Trophoblast cell (in vitro differentiated cells and primary cell): ENCODE measurements around the gene URB1.
A peak's percentile ranks its signal among the peaks of the same experiment; 100 is the strongest.

Experiments
- DNase-seq, 2 donors: peaks; one replicate each; pipeline ENCODE4 v3.0.0-alpha.2; 2016
- H2AFZ ChIP-seq: 2 replicates; pipeline ENCODE4 v1.6.1; 2013; ENCODE audit warnings: low read length, moderate library complexity, mild to moderate bottlenecking; ENCODE audit not compliant: insufficient read depth, poor library complexity
- H2AK5ac ChIP-seq: 2 replicates; pipeline ENCODE4 v1.6.1; 2013; ENCODE audit warnings: mild to moderate bottlenecking, low read length
- H2BK120ac ChIP-seq: 2 replicates; pipeline ENCODE4 v1.6.1; 2013; ENCODE audit warnings: low read length, mild to moderate bottlenecking, moderate library complexity; ENCODE audit not compliant: insufficient read depth, poor library complexity
- H2BK12ac ChIP-seq: 2 replicates; pipeline ENCODE4 v1.6.1; 2013; ENCODE audit warnings: mild to moderate bottlenecking, low read length, moderate library complexity
- H2BK5ac ChIP-seq: 2 replicates; pipeline ENCODE4 v1.6.1; 2013; ENCODE audit warnings: low read length, low read depth, moderate library complexity, mild to moderate bottlenecking; ENCODE audit not compliant: poor library complexity
- H3K14ac ChIP-seq: 2 replicates; pipeline ENCODE4 v1.6.1; 2013; ENCODE audit warnings: mild to moderate bottlenecking, low read length
- H3K18ac ChIP-seq: 2 replicates; pipeline ENCODE4 v1.6.1; 2013; ENCODE audit warnings: mild to moderate bottlenecking, low read length
- H3K23ac ChIP-seq: 2 replicates; pipeline ENCODE4 v1.6.1; 2013; ENCODE audit warnings: low read length
- H3K27ac ChIP-seq: 2 replicates; pipeline ENCODE4 v1.5.1; 2013; ENCODE audit warnings: low read depth, mild to moderate bottlenecking, inconsistent platforms, low read length, moderate library complexity
- H3K27me3 ChIP-seq: 2 replicates; pipeline ENCODE4 v1.6.1; 2013; ENCODE audit warnings: inconsistent platforms, mild to moderate bottlenecking, low read length, moderate library complexity; ENCODE audit not compliant: insufficient read depth
- H3K36me3 ChIP-seq, 2 experiments: 1 replicate in 1 of 2; 2 replicates in 1 of 2; pipeline ENCODE4 v1.6.1; 2013; ENCODE audit warnings: low read length in 2 of 2, mild to moderate bottlenecking in 2 of 2, moderate library complexity in 1 of 2; ENCODE audit not compliant: insufficient read depth in 2 of 2, control insufficient read depth in 1 of 2
- H3K4ac ChIP-seq: 2 replicates; pipeline ENCODE4 v1.6.1; 2013; ENCODE audit warnings: low read depth, mild to moderate bottlenecking, low read length, moderate library complexity
- H3K4me1 ChIP-seq, 2 experiments: 1 replicate in 1 of 2; 2 replicates in 1 of 2; pipeline ENCODE4 v1.6.1; 2013; ENCODE audit warnings: low read length in 2 of 2, mild to moderate bottlenecking in 2 of 2, moderate library complexity in 1 of 2; ENCODE audit not compliant: insufficient read depth in 2 of 2, control insufficient read depth in 1 of 2
- H3K4me2 ChIP-seq: 2 replicates; pipeline ENCODE4 v1.6.1; 2013; ENCODE audit warnings: inconsistent platforms, mild to moderate bottlenecking, low read length, moderate library complexity
- H3K4me3 ChIP-seq: 2 replicates; pipeline ENCODE4 v1.5.1; 2013; ENCODE audit warnings: mild to moderate bottlenecking, low read depth, low read length, inconsistent platforms
- H3K79me1 ChIP-seq: one replicate; pipeline ENCODE4 v1.6.1; 2013; ENCODE audit warnings: low read length
- H3K79me2 ChIP-seq: 2 replicates; pipeline ENCODE4 v1.6.1; 2013; ENCODE audit warnings: low read length, mild to moderate bottlenecking; ENCODE audit not compliant: control insufficient read depth, insufficient read depth, poor library complexity
- H3K9ac ChIP-seq: 2 replicates; pipeline ENCODE4 v1.6.1; 2013; ENCODE audit warnings: mild to moderate bottlenecking, low read length
- H3K9me3 ChIP-seq: 2 replicates; pipeline ENCODE4 v1.6.1; 2013; ENCODE audit warnings: low read depth, mild to moderate bottlenecking, control low read depth, inconsistent platforms, low read length; ENCODE audit not compliant: insufficient read depth
- H4K12ac ChIP-seq: 2 replicates; pipeline ENCODE4 v1.6.1; 2013; ENCODE audit warnings: low read depth, mild to moderate bottlenecking, low read length, moderate library complexity
- H4K8ac ChIP-seq: 2 replicates; pipeline ENCODE4 v1.6.1; 2013; ENCODE audit warnings: low read depth, mild to moderate bottlenecking, low read length, moderate library complexity
- H4K91ac ChIP-seq: one replicate; pipeline ENCODE4 v1.6.1; 2013; ENCODE audit warnings: low read depth, mild to moderate bottlenecking, low read length, moderate library complexity
- WGBS: extraction: QIAGEN DNeasy Blood & Tissue Kit; methylation state at CpG from one replicate; pipeline ENCODE4 v1.1.7; 2013; ENCODE audit warnings: missing lambda C conversion rate; ENCODE audit not compliant: insufficient read length, insufficient coverage; ENCODE audit errors: extremely low coverage; 5-methylcytosine and 5-hydroxymethylcytosine counted together

The URB1 gene

DNA sequence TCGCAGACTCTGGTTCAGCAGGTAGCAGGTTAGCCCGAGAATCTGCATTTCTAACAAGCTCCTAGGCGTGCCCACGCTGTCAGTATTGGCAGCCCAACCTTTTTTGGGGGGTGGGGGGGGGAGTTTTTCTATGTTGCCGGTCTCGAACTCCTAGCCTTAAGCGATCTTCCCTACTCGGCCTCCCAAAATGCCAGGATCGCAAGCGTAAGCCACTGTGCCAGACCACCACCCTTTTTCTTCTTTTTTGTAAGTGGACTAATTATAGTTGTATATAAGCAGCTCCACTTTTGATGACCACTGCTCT is 113.5 kb downstream of the URB1 start:
- Histone ChIP-seq H2AFZ (peak overlapping the region; percentile 89), H3K27ac (no peak overlapping the region)
- no CpG with 5 or more reads among the region's 10 CpGs for WGBS

DNA sequence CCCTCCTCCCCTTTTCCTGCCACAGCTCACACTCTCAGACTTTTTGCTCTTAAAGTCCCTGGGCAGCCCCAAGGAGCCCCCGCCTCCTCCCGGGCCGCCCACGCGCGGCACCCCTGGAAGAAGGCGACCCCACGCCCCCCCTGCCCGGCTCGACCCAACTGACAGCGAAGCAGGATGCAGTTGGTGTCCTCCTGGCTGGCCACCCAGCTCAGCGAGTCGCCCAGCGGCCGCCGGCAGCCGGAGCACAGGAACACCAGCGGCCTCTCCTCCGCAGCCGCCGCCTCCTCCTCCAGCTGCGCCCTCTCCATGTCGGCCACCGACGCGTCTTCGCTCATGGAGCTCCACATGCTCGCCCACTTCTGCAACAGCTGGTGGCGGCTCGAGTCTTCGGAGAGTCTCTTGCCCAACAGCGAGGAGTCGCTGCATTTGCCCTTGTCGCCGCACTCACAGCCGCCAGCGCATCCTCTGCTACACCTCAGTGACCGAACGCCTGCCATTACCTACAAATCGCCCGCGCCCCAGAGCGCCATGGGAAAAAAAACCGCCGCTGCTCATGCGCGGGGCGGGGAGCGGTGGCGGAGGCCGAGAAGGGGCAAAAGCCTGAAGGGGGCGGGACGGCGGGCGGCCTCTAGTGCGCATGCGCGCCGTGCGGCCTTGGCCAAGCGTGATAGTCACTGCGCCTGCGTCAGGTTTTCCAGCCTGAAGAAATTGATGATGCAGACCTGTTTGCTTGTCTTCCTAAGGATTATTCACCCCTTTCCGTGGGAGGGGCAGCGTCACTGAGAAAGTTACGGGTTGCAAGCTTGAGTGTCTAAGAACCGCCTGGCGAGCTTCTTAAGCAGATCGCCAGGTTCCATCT is 114.1 kb downstream of the URB1 start, which contains the start of gene MIS18A:
TSS of gene MIS18A (minus strand) at position 532 of the 859 bp plus-strand sequence. CDS start at position 497, 35 bp downstream.
- H3K4me2 ChIP-seq: peak within 1 kb of the TSS; percentile 83
- peaks cover 6% of the 10 kb centered on the region for H3K79me1 ChIP-seq
- H4K12ac ChIP-seq: peak within 1 kb of the TSS; percentile 71
- no peak within 1 kb of the TSS for H2BK120ac ChIP-seq
- peak within 1 kb of the TSS; percentile 89 for H2AFZ ChIP-seq
- H3K18ac ChIP-seq: peak within 1 kb of the TSS; percentile 55
- H2AK5ac ChIP-seq: no peak within 1 kb of the TSS
- peak within 1 kb of the TSS; percentile 19 for H3K4ac ChIP-seq
- H3K4me3 ChIP-seq: peak within 1 kb of the TSS; percentile 94
- H3K27me3 ChIP-seq: no peaks in the 10 kb centered on the region
- no peaks in the 10 kb centered on the region for H3K9me3 ChIP-seq
- peaks cover 3% of the 10 kb centered on the region for H3K79me2 ChIP-seq
- H3K9ac ChIP-seq: peak within 1 kb of the TSS; percentile 61
- H3K36me3 ChIP-seq: peaks cover 2% of the 10 kb centered on the region in 2 experiments
- DNase-seq: peak; percentile 98 to 99
- H2BK12ac ChIP-seq: no peak within 1 kb of the TSS
- no peak within 1 kb of the TSS for H3K23ac ChIP-seq
- H3K4me1 ChIP-seq: peaks cover 5% of the 10 kb centered on the region in 2 experiments
- H4K91ac ChIP-seq: peak within 1 kb of the TSS; percentile 52
- no peak within 1 kb of the TSS for H3K27ac ChIP-seq
- H4K8ac ChIP-seq: peak within 1 kb of the TSS; percentile 90
- WGBS: no CpG with 5 or more reads among the region's 69 CpGs
- H2BK5ac ChIP-seq: no peak within 1 kb of the TSS
- peak within 1 kb of the TSS; percentile 43 for H3K14ac ChIP-seq

More for the DNA sequence above, 113.5 kb downstream of the URB1 start:
- Histone ChIP-seq H3K4me2 (peak overlapping the region; percentile 60), H3K18ac (no peak overlapping the region), H3K9me3 (no peaks in the 10 kb centered on the region), H3K36me3 (no peaks in the 10 kb centered on the region), H4K12ac (peak overlapping the region; percentile 65), H3K79me1 (peaks cover 6% of the 10 kb centered on the region), H3K79me2 (peaks cover 3% of the 10 kb centered on the region), H3K9ac (peak overlapping the region; percentile 6), H3K14ac (no peak overlapping the region), H4K91ac (peak overlapping the region; percentile 52), H2BK120ac (no peak overlapping the region), H3K4ac (peak overlapping the region; percentile 19), H3K23ac (no peak overlapping the region), H2BK12ac (no peak overlapping the region), H3K4me3 (peak overlapping the region; percentile 66), H3K27me3 (no peaks in the 10 kb centered on the region), H2AK5ac (no peak overlapping the region), H4K8ac (peak overlapping the region; percentile 88), H3K4me1 (peaks cover 5% of the 10 kb centered on the region in 2 experiments), H2BK5ac (no peak overlapping the region)
- peak in 1 of 2 donors; percentile 6 for DNase-seq

DNA sequence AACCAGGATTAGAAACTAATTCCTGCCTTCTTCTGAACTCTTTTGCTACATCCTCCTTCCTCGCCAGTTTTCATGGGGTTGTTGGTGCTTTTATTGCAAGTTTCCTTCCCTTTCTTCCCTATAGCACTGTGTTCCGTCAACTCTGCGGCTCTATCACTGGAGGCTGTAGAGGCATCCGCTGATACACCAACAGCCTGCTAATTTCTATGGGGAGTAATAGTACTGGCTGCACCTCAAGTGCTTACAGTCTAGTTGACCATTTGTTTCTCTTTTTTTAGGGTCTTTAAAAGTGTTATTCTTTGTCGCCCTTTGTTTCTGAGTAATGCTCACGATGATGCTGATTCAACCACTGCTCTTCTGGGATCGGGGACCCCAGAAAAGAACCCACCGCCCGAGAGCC is 114.7 kb downstream of the URB1 start:
- no peaks in the 10 kb centered on the region for H3K27me3 ChIP-seq
- H3K27ac ChIP-seq: no peak overlapping the region
- DNase-seq: no peak
- no peak overlapping the region for H3K14ac ChIP-seq
- H4K8ac ChIP-seq: peak overlapping the region; percentile 90
- H3K18ac ChIP-seq: no peak overlapping the region
- no peaks in the 10 kb centered on the region for H3K9me3 ChIP-seq
- peak overlapping the region; percentile 83 for H3K4me2 ChIP-seq
- H3K79me2 ChIP-seq: peaks cover 3% of the 10 kb centered on the region
- peak overlapping the region; percentile 22 for H4K91ac ChIP-seq
- peaks cover 3 to 5% of the 10 kb centered on the region in 2 experiments for H3K36me3 ChIP-seq
- H3K23ac ChIP-seq: no peak overlapping the region
- H2BK12ac ChIP-seq: no peak overlapping the region
- H4K12ac ChIP-seq: peak overlapping the region; percentile 71
- H2AK5ac ChIP-seq: no peak overlapping the region
- H2AFZ ChIP-seq: no peak overlapping the region
- H3K4me3 ChIP-seq: peak overlapping the region; percentile 94
- H3K9ac ChIP-seq: peak overlapping the region; percentile 61
- no peak overlapping the region for H2BK120ac ChIP-seq
- H2BK5ac ChIP-seq: no peak overlapping the region
- peak overlapping the region; percentile 9 for H3K4ac ChIP-seq
- no CpG with 5 or more reads among the region's 9 CpGs for WGBS
- peaks cover 6% of the 10 kb centered on the region for H3K79me1 ChIP-seq
- H3K4me1 ChIP-seq: peaks cover 5% of the 10 kb centered on the region in 2 experiments

DNA sequence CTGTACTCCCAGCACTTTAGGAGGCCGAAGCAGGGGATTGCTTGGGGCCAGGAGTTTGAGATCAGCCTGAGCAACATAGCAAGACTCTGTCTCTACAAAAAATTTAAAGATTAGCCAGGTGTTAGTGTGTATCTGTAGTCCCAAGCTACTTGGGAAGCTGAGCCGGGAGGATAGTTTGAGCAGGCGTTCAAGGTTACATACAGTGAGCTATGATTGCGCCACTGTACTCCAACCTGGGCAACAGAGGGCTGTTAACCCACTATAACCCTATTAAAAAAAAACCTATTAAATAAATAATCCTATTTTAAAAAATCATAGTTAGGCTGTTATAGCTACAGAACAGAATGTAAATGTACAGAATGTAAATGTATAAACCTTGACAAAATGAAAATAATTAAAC is 116.1 kb downstream of the URB1 start:
- Histone ChIP-seq H4K8ac (no peak overlapping the region), H3K79me1 (peaks cover 6% of the 10 kb centered on the region), H3K14ac (no peak overlapping the region), H2BK5ac (no peak overlapping the region), H4K91ac (no peak overlapping the region), H3K27me3 (no peaks in the 10 kb centered on the region), H3K9ac (no peak overlapping the region), H3K4ac (no peak overlapping the region), H2AK5ac (no peak overlapping the region), H2AFZ (no peak overlapping the region), H3K4me2 (no peak overlapping the region), H3K4me1 (peaks cover 5% of the 10 kb centered on the region in 2 experiments), H4K12ac (no peak overlapping the region), H3K36me3 (peaks cover 3 to 11% of the 10 kb centered on the region in 2 experiments), H2BK120ac (no peak overlapping the region), H3K4me3 (no peak overlapping the region), H2BK12ac (no peak overlapping the region), H3K18ac (no peak overlapping the region), H3K23ac (no peak overlapping the region), H3K9me3 (no peaks in the 10 kb centered on the region), H3K27ac (no peak overlapping the region), H3K79me2 (peaks cover 3% of the 10 kb centered on the region)
- no peak for DNase-seq
- no CpG with 5 or more reads among the region's 4 CpGs for WGBS
